Ishikawa (cell line): Measurements from ENCODE around the gene ALMS1.

Experiments used
- CEBPB ChIP-seq: IDR thresholded peaks from 2 replicates; pipeline ENCODE4 v1.6.1; 2012
- CREB1 ChIP-seq: IDR thresholded peaks from 2 replicates; pipeline ENCODE4 v1.6.1; 2012; ENCODE audit warnings: low read depth
- EGR1 ChIP-seq: IDR thresholded peaks from 2 replicates; pipeline ENCODE4 v1.6.1; 2012
- EP300 ChIP-seq: IDR thresholded peaks from 2 replicates; pipeline ENCODE4 v1.6.1; 2012; ENCODE audit warnings: borderline replicate concordance
- FOXM1 ChIP-seq: IDR thresholded peaks from 2 replicates; pipeline ENCODE4 v1.6.1; 2012; ENCODE audit warnings: low read depth, borderline replicate concordance
- MAX ChIP-seq: IDR thresholded peaks from 2 replicates; pipeline ENCODE4 v1.6.1; 2012
- NFIC ChIP-seq: IDR thresholded peaks from 2 replicates; pipeline ENCODE4 v1.6.1; 2012
- RAD21 ChIP-seq: IDR thresholded peaks from 2 replicates; pipeline ENCODE4 v1.6.1; 2012; ENCODE audit warnings: low read depth
- REST ChIP-seq: IDR thresholded peaks from 2 replicates; pipeline ENCODE4 v1.6.1; 2012; ENCODE audit warnings: low read depth, mild to moderate bottlenecking
- TAF1 ChIP-seq: IDR thresholded peaks from 2 replicates; pipeline ENCODE4 v1.6.1; 2012; ENCODE audit warnings: low read depth, mild to moderate bottlenecking
- TCF12 ChIP-seq: IDR thresholded peaks from 2 replicates; pipeline ENCODE4 v1.6.1; 2012; ENCODE audit warnings: low read depth
- TEAD4 ChIP-seq: IDR thresholded peaks from 2 replicates; pipeline ENCODE4 v1.6.1; 2012
- USF1 ChIP-seq: IDR thresholded peaks from 2 replicates; pipeline ENCODE4 v1.6.1; 2012
- YY1 ChIP-seq: IDR thresholded peaks from 2 replicates; pipeline ENCODE4 v1.6.1; 2012; ENCODE audit warnings: low read depth
- ZBTB7A ChIP-seq: IDR thresholded peaks from 2 replicates; pipeline ENCODE4 v1.6.1; 2012; ENCODE audit warnings: low read depth

ALMS1 gene

GRCh38 chr2:73415906-73416305, 30.3 kb downstream of the ALMS1 start:
- TF ChIP-seq TCF12 (no peak), NFIC (no peak), CEBPB (no peak)

GRCh38 chr2:73418343-73418742, 32.7 kb downstream of the ALMS1 start:
- no peak for TF ChIP-seq FOXM1
- no peak for TF ChIP-seq EGR1
- TF ChIP-seq RAD21 = no peak
- TF ChIP-seq TEAD4 = no peak
- TF ChIP-seq REST = no peak
- no peak for TF ChIP-seq CEBPB
- TF ChIP-seq TCF12 = no peak
- no peak for TF ChIP-seq ZBTB7A
- no peak for TF ChIP-seq EP300
- no peak for TF ChIP-seq NFIC
- TF ChIP-seq USF1 = no peak
- no peak for TF ChIP-seq MAX
- TF ChIP-seq CREB1 = no peak
- TF ChIP-seq YY1 = no peak
- no peak for TF ChIP-seq TAF1

GRCh38 chr2:73423913-73424312, 38.3 kb downstream of the ALMS1 start:
- TF ChIP-seq MAX = no peak
- TF ChIP-seq RAD21 = no peak
- no peak for TF ChIP-seq EP300
- TF ChIP-seq ZBTB7A = no peak
- no peak for TF ChIP-seq CREB1
- TF ChIP-seq USF1 = no peak
- no peak for TF ChIP-seq YY1
- no peak for TF ChIP-seq REST
- TF ChIP-seq TEAD4 = no peak
- TF ChIP-seq NFIC = no peak
- no peak for TF ChIP-seq EGR1
- no peak for TF ChIP-seq FOXM1
- no peak for TF ChIP-seq CEBPB
- TF ChIP-seq TAF1 = no peak
- no peak for TF ChIP-seq TCF12

GRCh38 chr2:73426176-73426575, 40.5 kb downstream of the ALMS1 start:
- no peak for TF ChIP-seq USF1
- TF ChIP-seq RAD21 = no peak
- no peak for TF ChIP-seq MAX
- no peak for TF ChIP-seq YY1
- no peak for TF ChIP-seq ZBTB7A
- TF ChIP-seq TAF1 = no peak
- TF ChIP-seq TCF12 = no peak
- no peak for TF ChIP-seq CEBPB
- no peak for TF ChIP-seq REST
- no peak for TF ChIP-seq EP300
- no peak for TF ChIP-seq TEAD4
- TF ChIP-seq EGR1 = no peak
- no peak for TF ChIP-seq CREB1
- TF ChIP-seq NFIC = no peak
- TF ChIP-seq FOXM1 = no peak
